ENCODE results near the gene BASP1. TPM values are rescaled to one million over a fixed set of nuclear protein-coding genes. Genes with fewer than 3 reads are reported as not detected.

BASP1 gene
- total RNA-seq, 2 donors from 2014 or later = 60.3 to 63.0 TPM

DNA sequence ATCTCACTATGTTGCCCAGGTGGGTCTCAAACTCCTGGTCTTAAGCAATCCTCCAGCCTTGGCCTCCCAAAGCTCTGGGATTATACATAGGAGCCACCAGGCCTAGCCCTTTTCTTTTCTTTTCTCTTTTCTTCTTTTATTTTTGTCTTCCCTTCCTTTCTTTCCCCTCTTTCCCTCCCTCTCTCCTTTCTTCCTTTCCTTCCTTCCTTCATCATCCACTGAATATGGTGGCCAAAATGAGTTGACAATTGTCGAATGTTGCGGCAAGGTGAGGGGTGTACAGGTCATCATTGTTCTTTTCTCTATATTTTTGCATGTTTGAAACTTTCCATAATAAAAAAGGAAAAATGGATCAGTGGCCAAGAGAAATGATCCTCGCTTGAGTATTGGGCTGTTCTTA, 32.1 kb upstream of the BASP1 start:
- Histone ChIP-seq H3K4me1 (ENCODE audit: control insufficient read depth, insufficient read depth, low read length) (peaks cover 3% of the 10 kb centered on the region), H3K4me3 (ENCODE audit: low read length) (no peak overlapping the region), H3K27me3 (ENCODE audit: control insufficient read depth, insufficient read depth, low read length, poor library complexity, severe bottlenecking) (no peaks in the 10 kb centered on the region), H3K27ac (ENCODE audit: low read depth, low read length) (no peak overlapping the region), H3K9me3 (ENCODE audit: control insufficient read depth, low read length) (no peaks in the 10 kb centered on the region), H3K36me3 (ENCODE audit: control insufficient read depth, insufficient read depth, low read length) (no peaks in the 10 kb centered on the region), H3K9ac (ENCODE audit: extremely low read depth, low read length, poor library complexity, severe bottlenecking) (no peak overlapping the region)
- Mint-ChIP-seq H3K27ac (no peak overlapping the region), H3K4me3 (no peak overlapping the region), H3K4me1 (peaks cover 22% of the 10 kb centered on the region), H3K9me3 (peaks cover 3% of the 10 kb centered on the region), H3K27me3 (ENCODE audit: insufficient read depth) (no peaks in the 10 kb centered on the region), H3K36me3 (ENCODE audit: low read depth) (peaks cover 3% of the 10 kb centered on the region)
- WGBS, 2 experiments (ENCODE audit: insufficient coverage in 1 of 2, insufficient read length in 1 of 2) = 100% methylated on average over 3 of the region's 3 CpGs; no CpG with 5 or more reads in 1 of the 2 experiments
- no peak for DNase-seq
- TF ChIP-seq, protein P1, sequence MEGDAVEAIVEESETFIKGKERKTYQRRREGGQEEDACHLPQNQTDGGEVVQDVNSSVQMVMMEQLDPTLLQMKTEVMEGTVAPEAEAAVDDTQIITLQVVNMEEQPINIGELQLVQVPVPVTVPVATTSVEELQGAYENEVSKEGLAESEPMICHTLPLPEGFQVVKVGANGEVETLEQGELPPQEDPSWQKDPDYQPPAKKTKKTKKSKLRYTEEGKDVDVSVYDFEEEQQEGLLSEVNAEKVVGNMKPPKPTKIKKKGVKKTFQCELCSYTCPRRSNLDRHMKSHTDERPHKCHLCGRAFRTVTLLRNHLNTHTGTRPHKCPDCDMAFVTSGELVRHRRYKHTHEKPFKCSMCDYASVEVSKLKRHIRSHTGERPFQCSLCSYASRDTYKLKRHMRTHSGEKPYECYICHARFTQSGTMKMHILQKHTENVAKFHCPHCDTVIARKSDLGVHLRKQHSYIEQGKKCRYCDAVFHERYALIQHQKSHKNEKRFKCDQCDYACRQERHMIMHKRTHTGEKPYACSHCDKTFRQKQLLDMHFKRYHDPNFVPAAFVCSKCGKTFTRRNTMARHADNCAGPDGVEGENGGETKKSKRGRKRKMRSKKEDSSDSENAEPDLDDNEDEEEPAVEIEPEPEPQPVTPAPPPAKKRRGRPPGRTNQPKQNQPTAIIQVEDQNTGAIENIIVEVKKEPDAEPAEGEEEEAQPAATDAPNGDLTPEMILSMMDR (conservative IDR thresholded peaks at IDR 0.05) = no peak

DNA sequence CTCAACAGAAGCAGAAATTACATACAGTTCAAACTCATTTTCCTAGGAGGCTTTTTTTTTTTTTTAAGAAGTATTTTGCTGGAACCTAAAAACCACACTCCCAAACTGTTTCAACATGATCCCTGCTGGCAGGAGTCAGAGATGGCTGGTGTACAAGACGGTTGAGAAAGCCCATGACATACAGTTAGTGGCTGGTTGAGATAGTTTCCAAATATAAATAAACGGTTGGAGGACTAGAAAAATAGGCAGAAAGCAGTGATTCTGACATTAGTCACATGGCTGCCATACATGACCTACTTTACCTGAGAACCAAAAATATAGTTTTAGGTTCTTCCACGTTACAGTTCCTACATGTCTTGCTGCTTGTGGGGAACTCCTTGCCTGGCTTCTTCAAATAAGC, 31.7 kb upstream of the BASP1 start:
- Mint-ChIP-seq H3K36me3 (ENCODE audit: low read depth) (peaks cover 3% of the 10 kb centered on the region), H3K27ac (no peak overlapping the region), H3K9me3 (peaks cover 3% of the 10 kb centered on the region), H3K27me3 (ENCODE audit: insufficient read depth) (no peaks in the 10 kb centered on the region), H3K4me3 (no peak overlapping the region), H3K4me1 (peaks cover 20% of the 10 kb centered on the region)
- H3K36me3 ChIP-seq (ENCODE audit: control insufficient read depth, insufficient read depth, low read length) = no peaks in the 10 kb centered on the region
- H3K9me3 ChIP-seq (ENCODE audit: control insufficient read depth, low read length) = no peaks in the 10 kb centered on the region
- H3K9ac ChIP-seq (ENCODE audit: extremely low read depth, low read length, poor library complexity, severe bottlenecking) = no peak overlapping the region
- H3K4me1 ChIP-seq (ENCODE audit: control insufficient read depth, insufficient read depth, low read length) = peaks cover 4% of the 10 kb centered on the region
- no peaks in the 10 kb centered on the region for H3K27me3 ChIP-seq (ENCODE audit: control insufficient read depth, insufficient read depth, low read length, poor library complexity, severe bottlenecking)
- TF ChIP-seq, protein P1 (conservative IDR thresholded peaks at IDR 0.05) = no peak
- 63 to 98% methylated on average over 2 to 3 of the region's 3 CpGs for WGBS, 2 experiments (ENCODE audit: insufficient coverage in 1 of 2, insufficient read length in 1 of 2)
- H3K4me3 ChIP-seq (ENCODE audit: low read length) = no peak overlapping the region
- no peak for DNase-seq
- no peak overlapping the region for H3K27ac ChIP-seq (ENCODE audit: low read depth, low read length)

DNA sequence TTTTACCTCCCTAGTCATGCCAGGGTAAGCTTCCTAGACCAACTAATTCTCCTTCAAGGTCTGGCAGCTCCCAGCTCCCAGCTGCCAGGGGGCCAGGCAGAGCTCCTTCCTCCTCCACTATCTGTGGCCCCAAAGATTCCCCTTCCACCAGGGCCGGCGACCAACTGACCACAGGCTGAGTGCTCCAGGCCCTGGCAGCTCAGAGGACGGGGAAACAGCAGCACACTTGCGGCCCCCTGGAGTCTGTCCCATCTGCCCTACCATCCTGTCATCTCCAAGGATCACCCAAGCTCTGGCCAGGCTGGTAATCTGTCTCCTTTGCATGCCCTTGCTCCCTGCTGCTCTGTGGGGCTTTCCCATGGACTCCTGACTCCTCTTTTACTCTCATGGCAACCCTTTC, 31.2 kb upstream of the BASP1 start:
- Histone ChIP-seq H3K36me3 (ENCODE audit: control insufficient read depth, insufficient read depth, low read length) (no peaks in the 10 kb centered on the region), H3K27ac (ENCODE audit: low read depth, low read length) (no peak overlapping the region), H3K27me3 (ENCODE audit: control insufficient read depth, insufficient read depth, low read length, poor library complexity, severe bottlenecking) (no peaks in the 10 kb centered on the region), H3K4me1 (ENCODE audit: control insufficient read depth, insufficient read depth, low read length) (peaks cover 4% of the 10 kb centered on the region), H3K9ac (ENCODE audit: extremely low read depth, low read length, poor library complexity, severe bottlenecking) (no peak overlapping the region), H3K9me3 (ENCODE audit: control insufficient read depth, low read length) (no peaks in the 10 kb centered on the region), H3K4me3 (ENCODE audit: low read length) (no peak overlapping the region)
- peaks cover 3% of the 10 kb centered on the region for H3K36me3 Mint-ChIP-seq (ENCODE audit: low read depth)
- no peak for DNase-seq
- no peak overlapping the region for H3K4me3 Mint-ChIP-seq
- no peak overlapping the region for H3K27ac Mint-ChIP-seq
- WGBS, 2 experiments (ENCODE audit: insufficient coverage in 1 of 2, insufficient read length in 1 of 2) = 95 to 100% methylated on average over 2 to 4 of the region's 4 CpGs
- H3K9me3 Mint-ChIP-seq = peaks cover 3% of the 10 kb centered on the region
- H3K4me1 Mint-ChIP-seq = peaks cover 21% of the 10 kb centered on the region
- TF ChIP-seq, protein P1 (conservative IDR thresholded peaks at IDR 0.05) = no peak
- no peaks in the 10 kb centered on the region for H3K27me3 Mint-ChIP-seq (ENCODE audit: insufficient read depth)
